ENCODE measurements around the gene COLEC11. TPM values are rescaled to one million over a fixed set of nuclear protein-coding genes. Genes with fewer than 3 reads are reported as not detected.

Gene COLEC11
- total and polyA plus RNA-seq, 9 of the 15 experiments (the other 6 are each of a cell fraction or from before 2014, with no cell fraction given), result 0.32 to 4.3 (median 1.8) TPM

DNA sequence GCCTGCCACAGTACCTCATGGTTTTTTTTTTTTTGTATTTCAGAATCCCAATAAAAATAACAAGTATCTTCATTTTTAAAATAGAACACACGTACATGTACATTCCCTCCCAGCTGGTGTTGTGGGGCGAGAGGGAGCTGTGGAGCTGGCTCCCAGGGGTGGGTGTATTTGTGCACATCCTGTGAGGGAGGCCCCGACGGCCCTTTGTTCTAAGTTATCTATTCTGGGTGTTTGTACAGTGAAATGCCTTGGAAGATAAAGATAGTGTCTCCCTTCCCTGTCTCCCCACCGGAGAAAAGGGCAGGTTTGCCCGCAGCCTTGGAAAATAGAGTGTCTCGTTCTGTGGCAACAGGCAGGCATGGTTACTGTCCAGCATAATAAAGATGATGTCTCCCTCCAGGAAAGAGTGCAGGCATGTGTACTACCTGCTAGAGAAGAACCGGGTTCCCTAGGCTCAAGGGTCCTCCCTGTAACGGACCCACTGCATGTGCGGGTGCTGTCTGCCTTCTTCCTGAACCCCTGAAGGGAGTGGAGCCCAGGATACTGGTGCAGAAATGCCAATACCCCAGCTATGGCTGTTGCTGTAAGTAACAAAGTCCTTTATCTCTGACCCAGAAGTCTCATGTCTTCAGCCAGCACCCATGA, 51.0 kb downstream of the COLEC11 start:
- ChIA-PET POLR2A (interaction anchor here (0.9 kb wide), 1 partner anchor 19 kb away, joined by 3 read pairs; no protein-coding TSS in a partner anchor), CTCF (ENCODE audit: low intra/inter-chr PET ratio) (no interaction called here)
- no peak overlapping the region for H3K9ac ChIP-seq (ENCODE audit: insufficient read depth in 1 of 2, low read depth in 2 of 2, low read length in 2 of 2)
- H3K79me2 ChIP-seq (ENCODE audit: control insufficient read depth, insufficient read depth, low read length), result no peaks in the 10 kb centered on the region
- H3K9me3 ChIP-seq (replicated peaks; ENCODE audit: control insufficient read depth, insufficient read depth, low read depth, low read length), result no peaks in the 10 kb centered on the region
- 13% methylated on average over 10 of the region's 10 CpGs for WGBS (ENCODE audit: insufficient coverage, low coverage, missing lambda C conversion rate)
- ATAC-seq (no peak), FAIRE-seq (no peak), DNase-seq (ENCODE audit: extremely low read depth in 1 of 4, low spot score in 3 of 4) (no peak)
- peaks cover 43 to 92% of the 10 kb centered on the region in 2 experiments for H3K27me3 ChIP-seq (ENCODE audit: control insufficient read depth in 2 of 2, insufficient read depth in 2 of 2, low read length in 2 of 2)
- in situ Hi-C loops (cut with MboI) (no loop called here), intact Hi-C loops (cut with micrococcal nuclease) (no loop called here)
- H2AFZ ChIP-seq (ENCODE audit: low read depth, low read length), result no peak overlapping the region
- TF ChIP-seq FOXA3 (CRISPR knock-in tag; conservative IDR thresholded peaks at IDR 0.05 in 1 of 2, IDR thresholded peaks at IDR 0.05 in 1 of 2), result 0 out of 4 replicates have a peak, but pooled peaks of 1 of the 2 experiments have one; percentile 23
- TF ChIP-seq PYGO2 (tag; IDR thresholded peaks at IDR 0.05), result no peak
- BruUV-seq (replicated peaks), result no TSS peak
- H4K20me1 ChIP-seq (replicated peaks; ENCODE audit: control insufficient read depth, insufficient read depth, low read length), result peaks cover 12% of the 10 kb centered on the region; the same call in 1 of the 2 replicates
- peaks cover 0 to 36% of the 10 kb centered on the region in 2 experiments; a peak in 2 of 5 replicates for H3K4me1 ChIP-seq (replicated peaks in 1 of 2; ENCODE audit: control insufficient read depth in 2 of 2, insufficient read depth in 2 of 2, low read length in 2 of 2)
- no peaks in the 10 kb centered on the region for H3K9me1 ChIP-seq (ENCODE audit: control insufficient read depth, insufficient read depth, low read length)
- no peak overlapping the region for H3K4me2 ChIP-seq (ENCODE audit: insufficient read depth, low read length)
- no peaks in the 10 kb centered on the region for H3K36me3 ChIP-seq (ENCODE audit: control insufficient read depth, insufficient read depth, low read length)
- no peak overlapping the region for H3K4me3 ChIP-seq
- H3K27ac ChIP-seq (ENCODE audit: extremely low read depth, low read depth, low read length), result no peak overlapping the region

DNA sequence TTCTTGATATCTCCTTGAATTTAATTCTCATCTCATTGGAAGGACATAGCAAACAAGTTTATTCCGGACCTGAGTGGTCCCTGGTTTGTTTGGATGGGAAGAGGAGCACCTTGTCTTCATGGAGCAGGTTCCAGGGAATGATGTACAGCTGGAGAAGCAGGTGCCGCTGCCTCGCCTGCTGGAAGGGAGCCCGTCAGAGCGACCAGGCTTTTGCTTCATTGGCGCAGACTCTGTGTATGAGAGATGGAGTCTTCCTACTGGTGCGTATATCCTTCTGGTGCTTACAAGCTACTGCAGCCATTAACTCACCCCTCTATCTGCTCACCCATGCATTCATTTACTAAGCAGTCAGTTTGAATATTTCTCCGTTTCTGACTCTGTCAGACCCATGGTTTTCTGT, 51.5 kb downstream of the COLEC11 start:
- ChIA-PET POLR2A (no interaction called here), CTCF (ENCODE audit: low intra/inter-chr PET ratio) (no interaction called here)
- no peaks in the 10 kb centered on the region for H3K9me3 ChIP-seq (replicated peaks; ENCODE audit: control insufficient read depth, insufficient read depth, low read depth, low read length)
- no TSS peak for BruUV-seq (replicated peaks)
- no peak overlapping the region for H3K27ac ChIP-seq (ENCODE audit: extremely low read depth, low read depth, low read length)
- H2AFZ ChIP-seq (ENCODE audit: low read depth, low read length), result no peak overlapping the region
- DNase-seq (ENCODE audit: extremely low read depth in 1 of 4, low spot score in 3 of 4) (no peak), ATAC-seq (no peak), FAIRE-seq (no peak)
- intact Hi-C loops (cut with micrococcal nuclease), result no loop called here
- H3K9me1 ChIP-seq (ENCODE audit: control insufficient read depth, insufficient read depth, low read length), result no peaks in the 10 kb centered on the region
- no peak overlapping the region for H3K9ac ChIP-seq (ENCODE audit: insufficient read depth in 1 of 2, low read depth in 2 of 2, low read length in 2 of 2)
- in situ Hi-C loops (cut with MboI), result no loop called here
- H3K79me2 ChIP-seq (ENCODE audit: control insufficient read depth, insufficient read depth, low read length), result no peaks in the 10 kb centered on the region
- peaks cover 12% of the 10 kb centered on the region; the same call in 1 of the 2 replicates for H4K20me1 ChIP-seq (replicated peaks; ENCODE audit: control insufficient read depth, insufficient read depth, low read length)
- peaks cover 40 to 89% of the 10 kb centered on the region in 2 experiments for H3K27me3 ChIP-seq (ENCODE audit: control insufficient read depth in 2 of 2, insufficient read depth in 2 of 2, low read length in 2 of 2)
- peaks cover 0 to 37% of the 10 kb centered on the region in 2 experiments; a peak in 2 of 5 replicates for H3K4me1 ChIP-seq (replicated peaks in 1 of 2; ENCODE audit: control insufficient read depth in 2 of 2, insufficient read depth in 2 of 2, low read length in 2 of 2)
- H3K4me3 ChIP-seq, result no peak overlapping the region
- no peaks in the 10 kb centered on the region for H3K36me3 ChIP-seq (ENCODE audit: control insufficient read depth, insufficient read depth, low read length)
- H3K4me2 ChIP-seq (ENCODE audit: insufficient read depth, low read length), result no peak overlapping the region
- WGBS (ENCODE audit: insufficient coverage, low coverage, missing lambda C conversion rate), result 4% methylated on average over 8 of the region's 8 CpGs
- no peak for TF ChIP-seq NFIC (IDR thresholded peaks at IDR 0.05)
- TF ChIP-seq SP1 (CRISPR knock-in tag; IDR thresholded peaks at IDR 0.05), result no peak
- no peak for TF ChIP-seq CAMTA2 (CRISPR knock-in tag; conservative IDR thresholded peaks at IDR 0.05)
- TF ChIP-seq ZNF583 (CRISPR knock-in tag; IDR thresholded peaks at IDR 0.05), result no peak
- TF ChIP-seq, protein P1, sequence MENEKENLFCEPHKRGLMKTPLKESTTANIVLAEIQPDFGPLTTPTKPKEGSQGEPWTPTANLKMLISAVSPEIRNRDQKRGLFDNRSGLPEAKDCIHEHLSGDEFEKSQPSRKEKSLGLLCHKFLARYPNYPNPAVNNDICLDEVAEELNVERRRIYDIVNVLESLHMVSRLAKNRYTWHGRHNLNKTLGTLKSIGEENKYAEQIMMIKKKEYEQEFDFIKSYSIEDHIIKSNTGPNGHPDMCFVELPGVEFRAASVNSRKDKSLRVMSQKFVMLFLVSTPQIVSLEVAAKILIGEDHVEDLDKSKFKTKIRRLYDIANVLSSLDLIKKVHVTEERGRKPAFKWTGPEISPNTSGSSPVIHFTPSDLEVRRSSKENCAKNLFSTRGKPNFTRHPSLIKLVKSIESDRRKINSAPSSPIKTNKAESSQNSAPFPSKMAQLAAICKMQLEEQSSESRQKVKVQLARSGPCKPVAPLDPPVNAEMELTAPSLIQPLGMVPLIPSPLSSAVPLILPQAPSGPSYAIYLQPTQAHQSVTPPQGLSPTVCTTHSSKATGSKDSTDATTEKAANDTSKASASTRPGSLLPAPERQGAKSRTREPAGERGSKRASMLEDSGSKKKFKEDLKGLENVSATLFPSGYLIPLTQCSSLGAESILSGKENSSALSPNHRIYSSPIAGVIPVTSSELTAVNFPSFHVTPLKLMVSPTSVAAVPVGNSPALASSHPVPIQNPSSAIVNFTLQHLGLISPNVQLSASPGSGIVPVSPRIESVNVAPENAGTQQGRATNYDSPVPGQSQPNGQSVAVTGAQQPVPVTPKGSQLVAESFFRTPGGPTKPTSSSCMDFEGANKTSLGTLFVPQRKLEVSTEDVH (IDR thresholded peaks at IDR 0.05; ENCODE audit: low read depth, partially characterized antibody), result no peak
- TF ChIP-seq, protein P2, sequence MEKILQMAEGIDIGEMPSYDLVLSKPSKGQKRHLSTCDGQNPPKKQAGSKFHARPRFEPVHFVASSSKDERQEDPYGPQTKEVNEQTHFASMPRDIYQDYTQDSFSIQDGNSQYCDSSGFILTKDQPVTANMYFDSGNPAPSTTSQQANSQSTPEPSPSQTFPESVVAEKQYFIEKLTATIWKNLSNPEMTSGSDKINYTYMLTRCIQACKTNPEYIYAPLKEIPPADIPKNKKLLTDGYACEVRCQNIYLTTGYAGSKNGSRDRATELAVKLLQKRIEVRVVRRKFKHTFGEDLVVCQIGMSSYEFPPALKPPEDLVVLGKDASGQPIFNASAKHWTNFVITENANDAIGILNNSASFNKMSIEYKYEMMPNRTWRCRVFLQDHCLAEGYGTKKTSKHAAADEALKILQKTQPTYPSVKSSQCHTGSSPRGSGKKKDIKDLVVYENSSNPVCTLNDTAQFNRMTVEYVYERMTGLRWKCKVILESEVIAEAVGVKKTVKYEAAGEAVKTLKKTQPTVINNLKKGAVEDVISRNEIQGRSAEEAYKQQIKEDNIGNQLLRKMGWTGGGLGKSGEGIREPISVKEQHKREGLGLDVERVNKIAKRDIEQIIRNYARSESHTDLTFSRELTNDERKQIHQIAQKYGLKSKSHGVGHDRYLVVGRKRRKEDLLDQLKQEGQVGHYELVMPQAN (IDR thresholded peaks at IDR 0.05; ENCODE audit: borderline replicate concordance), result no peak
